HCT116 (cell line): Measurements from ENCODE around the gene AGAP1. TPM values are rescaled to one million over a fixed set of nuclear protein-coding genes. Genes with fewer than 3 reads are reported as not detected.

Experiments used
- ATAC-seq: fragments of 200-7000 bp; cut with Tn5 transposase; 2 replicates; pipeline ENCODE4 v1.9.1; 2020; ENCODE audit warnings: mild to moderate bottlenecking, moderate library complexity
- BruUV-seq: library from RNA; stranded (reverse); fragments of 400-500 nt; replicated peaks from 2 replicates; lab custom pipeline; 2021; lab: Mats Ljungman, UMichigan
- CTCF ChIA-PET: fragments of 300-600 bp; sonication (Branson Sonifier 250); formaldehyde crosslinking; loops from one replicate; lab custom pipeline; 2021; ENCODE audit warnings: antibody characterized with exemption; lab: Charles Lee
- POLR2A ChIA-PET: fragments of 300-600, 350-600 bp; sonication (Branson Sonifier 250); formaldehyde crosslinking; loops from one replicate; lab custom pipeline; 2021; ENCODE audit warnings: antibody characterized with exemption; lab: Charles Lee
- RAD21 ChIA-PET, 2 experiments: fragments of 300-600 bp; sonication (Branson Sonifier 250); formaldehyde crosslinking; loops; one replicate each; lab custom pipeline; 2023; ENCODE audit warnings: low total read pairs in 2 of 2; ENCODE audit not compliant: uncharacterized antibody in 2 of 2, unreplicated experiment in 2 of 2, low non-redundant PET in 1 of 2; lab: Charles Lee
- DNase-seq: peaks from one replicate; pipeline ENCODE4 v3.0.0-alpha.2; 2010; ENCODE audit warnings: low read depth, low spot score
- H2AFZ ChIP-seq: fragments of 200-600 bp; shearing (Covaris generic), sonication (generic); 2 replicates; pipeline ENCODE4 v1.6.1; 2017; ENCODE audit warnings: low read depth, mixed run types, mixed read lengths, antibody characterized with exemption, low read length; ENCODE audit not compliant: poor library complexity, severe bottlenecking
- H3K27ac ChIP-seq: 2 replicates; pipeline ENCODE4 v1.5.1; 2012; ENCODE audit warnings: low read depth, low read length
- H3K27me3 ChIP-seq: fragments of 200-600 bp; sonication (generic); 2 replicates; pipeline ENCODE4 v1.6.1; 2016; ENCODE audit warnings: mixed run types, low read length, mixed read lengths; ENCODE audit not compliant: insufficient read depth
- H3K36me3 ChIP-seq, 2 experiments: fragments of 200-500 bp in 1 of 2; fragments of 200-600 bp in 1 of 2; sonication (Bioruptor generic) in 1 of 2; sonication (generic) in 1 of 2; 2 replicates each; pipeline versions ENCODE4 v1.5.1 to v1.6.1; 2014 to 2016; ENCODE audit warnings: low read length in 2 of 2, inconsistent platforms in 1 of 2, mixed read lengths in 1 of 2, mixed run types in 1 of 2; ENCODE audit not compliant: insufficient read depth in 2 of 2, control insufficient read depth in 1 of 2
- H3K4me1 ChIP-seq, 2 experiments: fragments of 200-600 bp in 1 of 2; sonication (generic) in 1 of 2; 2 replicates each; pipeline versions ENCODE4 v1.5.1 to v1.6.1; 2012 to 2017; ENCODE audit warnings: low read length in 2 of 2, inconsistent platforms in 1 of 2, mild to moderate bottlenecking in 1 of 2, mixed read lengths in 1 of 2, mixed run types in 1 of 2, moderate library complexity in 1 of 2; ENCODE audit not compliant: insufficient read depth in 2 of 2, control insufficient read depth in 1 of 2
- H3K4me2 ChIP-seq: fragments of 200-600 bp; sonication (generic); 2 replicates; pipeline ENCODE4 v1.6.1; 2017; ENCODE audit warnings: mixed run types, low read length, mixed read lengths
- H3K4me3 ChIP-seq, 2 experiments: fragments of 200-600 bp in 1 of 2; sonication (generic) in 1 of 2; replicated peaks in 1 of 2; 2 replicates each; pipeline ENCODE4 v1.5.1; 2011 to 2016; ENCODE audit warnings: low read length in 2 of 2, control low read depth in 1 of 2, low read depth in 1 of 2, mild to moderate bottlenecking in 1 of 2, mixed read lengths in 1 of 2, mixed run types in 1 of 2
- H3K79me2 ChIP-seq: fragments of 200-600 bp; sonication (generic); 2 replicates; pipeline ENCODE4 v1.6.1; 2017; ENCODE audit warnings: mild to moderate bottlenecking, mixed run types, low read length, moderate library complexity, mixed read lengths; ENCODE audit not compliant: insufficient read depth
- H3K9ac ChIP-seq: fragments of 200-600 bp; sonication (generic); 2 replicates; pipeline ENCODE4 v1.6.1; 2016; ENCODE audit warnings: low read length, mixed read lengths
- H3K9me2 ChIP-seq: fragments of 200-600 bp; sonication (generic), shearing (Covaris generic); 2 replicates; pipeline ENCODE4 v1.6.1; 2017; ENCODE audit warnings: mixed run types, mild to moderate bottlenecking, moderate library complexity; ENCODE audit not compliant: insufficient read depth
- H3K9me3 ChIP-seq, 2 experiments: fragments of 200-500 bp in 1 of 2; fragments of 200-600 bp in 1 of 2; sonication (Bioruptor generic) in 1 of 2; sonication (generic) in 1 of 2; 2 replicates each; pipeline ENCODE4 v1.6.1; 2014 to 2017; ENCODE audit warnings: low read length in 2 of 2, mixed read lengths in 2 of 2, inconsistent platforms in 1 of 2, low read depth in 1 of 2, mild to moderate bottlenecking in 1 of 2, mixed run types in 1 of 2, moderate library complexity in 1 of 2; ENCODE audit not compliant: control insufficient read depth in 1 of 2, insufficient read depth in 1 of 2
- H4K20me1 ChIP-seq: fragments of 200-600 bp; sonication (generic), shearing (Covaris generic); 2 replicates; pipeline ENCODE4 v1.6.1; 2017; ENCODE audit warnings: mixed run types, mild to moderate bottlenecking, moderate library complexity; ENCODE audit not compliant: insufficient read depth
- CBX3 ChIP-seq: IDR thresholded peaks from 2 replicates; pipeline ENCODE4 v1.6.1; 2012; ENCODE audit warnings: low read depth
- ELF1 ChIP-seq: IDR thresholded peaks from 2 replicates; pipeline ENCODE4 v1.6.1; 2012; ENCODE audit warnings: low read depth, borderline replicate concordance
- FOSL1 ChIP-seq: IDR thresholded peaks from 2 replicates; pipeline ENCODE4 v1.6.1; 2012; ENCODE audit warnings: low read depth
- RAD21 ChIP-seq: IDR thresholded peaks from 2 replicates; pipeline ENCODE4 v1.6.1; 2012; ENCODE audit warnings: low read depth, mild to moderate bottlenecking
- SIN3A ChIP-seq: IDR thresholded peaks from 2 replicates; pipeline ENCODE4 v1.6.1; 2012; ENCODE audit warnings: low read depth
- TCF7L2 ChIP-seq: IDR thresholded peaks from 2 replicates; pipeline ENCODE4 v1.7.0; 2011; ENCODE audit warnings: borderline replicate concordance, inconsistent platforms; ENCODE audit not compliant: insufficient read depth, insufficient read length; ENCODE audit errors: extremely low read depth
- ZFX ChIP-seq: fragments of 450-650 bp; IDR thresholded peaks from 2 replicates; pipeline ENCODE4 v1.6.1; 2017
- intact Hi-C: fragments of 100-400 bp; cut with micrococcal nuclease; formaldehyde crosslinking; loops from 2 replicates; pipeline ENCODE4 v1.10.0; 2022
- total RNA-seq: library from RNA; stranded (reverse); gene quantifications from one replicate; pipeline ENCODE4 v1.2.1, GENCODE V29; 2021; ENCODE audit not compliant: unreplicated experiment
- TF ChIP-seq, protein P1 (sequence below): IDR thresholded peaks from 2 replicates; pipeline ENCODE4 v1.6.1; 2012
- TF ChIP-seq, protein P2 (sequence below): IDR thresholded peaks from 2 replicates; pipeline ENCODE4 v1.6.1; 2012
- TF ChIP-seq, protein P3 (sequence below), 3 experiments: fragments of 200-600 bp in 1 of 3; sonication (generic) in 1 of 3; IDR thresholded peaks in 2 of 3; conservative IDR thresholded peaks in 1 of 3; 2 replicates each; pipeline ENCODE4 v1.5.1; 2012 to 2017; ENCODE audit warnings: low read depth in 2 of 3, low read length in 2 of 3, antibody characterized with exemption in 1 of 3, borderline replicate concordance in 1 of 3, control low read depth in 1 of 3, mild to moderate bottlenecking in 1 of 3, mixed read lengths in 1 of 3, mixed run types in 1 of 3, moderate library complexity in 1 of 3; ENCODE audit not compliant: insufficient read depth in 1 of 3

The AGAP1 gene
- total RNA-seq, 1 experiment from 2014 or later: 43.8 TPM

DNA sequence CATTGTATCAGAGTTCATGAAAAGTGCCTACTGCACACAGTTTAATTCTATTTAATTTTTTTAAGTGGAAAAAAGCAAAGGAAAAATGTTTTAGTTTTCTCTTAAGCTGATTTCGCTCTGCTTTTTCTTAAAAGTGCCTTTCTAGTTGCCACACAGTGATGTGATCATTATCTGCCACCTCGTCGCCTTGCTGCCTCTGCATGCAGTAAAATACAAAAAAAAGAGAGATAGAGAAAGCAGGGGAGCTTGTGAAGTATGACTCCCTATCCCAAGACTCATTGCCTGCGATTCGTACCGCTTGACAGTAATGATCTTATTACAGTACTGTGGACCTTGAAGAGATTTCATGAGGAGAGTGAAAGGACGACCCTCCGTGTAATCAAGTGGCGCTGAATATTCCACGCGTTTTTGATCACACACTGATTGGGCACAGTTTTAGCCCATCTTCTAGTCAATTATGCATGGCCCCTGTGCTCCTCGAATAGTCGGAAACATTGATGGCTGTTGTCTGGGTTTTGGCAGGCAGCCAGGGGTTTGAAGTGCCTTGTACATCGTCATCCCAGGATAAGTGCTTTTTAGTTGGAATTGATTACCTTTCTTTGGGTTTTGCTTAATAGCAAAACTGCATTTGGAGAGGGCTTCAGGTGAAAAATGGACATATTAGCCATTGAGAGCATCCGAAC lies 486.1 kb downstream of the AGAP1 start:
- Histone ChIP-seq H3K9me3 (no peaks in the 10 kb centered on the region), H3K4me1 (no peaks in the 10 kb centered on the region), H3K4me3 (no peak overlapping the region), H4K20me1 (no peaks in the 10 kb centered on the region; the same call in 1 of the 2 replicates), H3K36me3 (0 out of 4 replicates have a peak, but pooled peaks cover 0 to 5% of the 10 kb centered on the region in 2 experiments), H3K9ac (no peak overlapping the region), H2AFZ (no peak overlapping the region), H3K27me3 (no peaks in the 10 kb centered on the region), H3K27ac (no peak overlapping the region), H3K4me2 (no peak overlapping the region), H3K79me2 (no peaks in the 10 kb centered on the region), H3K9me2 (no peaks in the 10 kb centered on the region)
- POLR2A ChIA-PET: interaction anchor here (0.6 kb wide), 1 partner anchor 228 kb away, joined by 4 read pairs; no protein-coding TSS in a partner anchor
- DNase-seq (no peak), ATAC-seq (no peak)
- CTCF ChIA-PET: no interaction called here
- RAD21 ChIA-PET: no interaction called here
- intact Hi-C loops: no loop called here
- TF ChIP-seq CBX3 (no peak), FOSL1 (no peak), ELF1 (no peak), SIN3A (no peak), ZFX (no peak), TCF7L2 (no peak), RAD21 (no peak)
- TF ChIP-seq, protein P1, sequence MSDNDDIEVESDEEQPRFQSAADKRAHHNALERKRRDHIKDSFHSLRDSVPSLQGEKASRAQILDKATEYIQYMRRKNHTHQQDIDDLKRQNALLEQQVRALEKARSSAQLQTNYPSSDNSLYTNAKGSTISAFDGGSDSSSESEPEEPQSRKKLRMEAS: no peak
- TF ChIP-seq, protein P2, sequence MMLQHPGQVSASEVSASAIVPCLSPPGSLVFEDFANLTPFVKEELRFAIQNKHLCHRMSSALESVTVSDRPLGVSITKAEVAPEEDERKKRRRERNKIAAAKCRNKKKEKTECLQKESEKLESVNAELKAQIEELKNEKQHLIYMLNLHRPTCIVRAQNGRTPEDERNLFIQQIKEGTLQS: no peak
- TF ChIP-seq, protein P3, sequence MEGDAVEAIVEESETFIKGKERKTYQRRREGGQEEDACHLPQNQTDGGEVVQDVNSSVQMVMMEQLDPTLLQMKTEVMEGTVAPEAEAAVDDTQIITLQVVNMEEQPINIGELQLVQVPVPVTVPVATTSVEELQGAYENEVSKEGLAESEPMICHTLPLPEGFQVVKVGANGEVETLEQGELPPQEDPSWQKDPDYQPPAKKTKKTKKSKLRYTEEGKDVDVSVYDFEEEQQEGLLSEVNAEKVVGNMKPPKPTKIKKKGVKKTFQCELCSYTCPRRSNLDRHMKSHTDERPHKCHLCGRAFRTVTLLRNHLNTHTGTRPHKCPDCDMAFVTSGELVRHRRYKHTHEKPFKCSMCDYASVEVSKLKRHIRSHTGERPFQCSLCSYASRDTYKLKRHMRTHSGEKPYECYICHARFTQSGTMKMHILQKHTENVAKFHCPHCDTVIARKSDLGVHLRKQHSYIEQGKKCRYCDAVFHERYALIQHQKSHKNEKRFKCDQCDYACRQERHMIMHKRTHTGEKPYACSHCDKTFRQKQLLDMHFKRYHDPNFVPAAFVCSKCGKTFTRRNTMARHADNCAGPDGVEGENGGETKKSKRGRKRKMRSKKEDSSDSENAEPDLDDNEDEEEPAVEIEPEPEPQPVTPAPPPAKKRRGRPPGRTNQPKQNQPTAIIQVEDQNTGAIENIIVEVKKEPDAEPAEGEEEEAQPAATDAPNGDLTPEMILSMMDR (IDR thresholded peaks at IDR 0.05 in 2 of 3, conservative IDR thresholded peaks at IDR 0.05 in 1 of 3; ENCODE audit: borderline replicate concordance in 1 of 3, insufficient read depth in 1 of 3, low read depth in 2 of 3, low read length in 2 of 3): no peak
- no TSS peak for BruUV-seq
